ENCODE data around the gene TOMM20. TPM values are rescaled to one million over a fixed set of nuclear protein-coding genes. Genes with fewer than 3 reads are reported as not detected.

Gene TOMM20
- total RNA-seq, 4 donors from 2014 or later: 86.0 to 99.0 (median 95.4) TPM

GRCh38 chr1:235149824-235150223 is 21.2 kb upstream of the TOMM20 start:
- TF ChIP-seq, protein P1, sequence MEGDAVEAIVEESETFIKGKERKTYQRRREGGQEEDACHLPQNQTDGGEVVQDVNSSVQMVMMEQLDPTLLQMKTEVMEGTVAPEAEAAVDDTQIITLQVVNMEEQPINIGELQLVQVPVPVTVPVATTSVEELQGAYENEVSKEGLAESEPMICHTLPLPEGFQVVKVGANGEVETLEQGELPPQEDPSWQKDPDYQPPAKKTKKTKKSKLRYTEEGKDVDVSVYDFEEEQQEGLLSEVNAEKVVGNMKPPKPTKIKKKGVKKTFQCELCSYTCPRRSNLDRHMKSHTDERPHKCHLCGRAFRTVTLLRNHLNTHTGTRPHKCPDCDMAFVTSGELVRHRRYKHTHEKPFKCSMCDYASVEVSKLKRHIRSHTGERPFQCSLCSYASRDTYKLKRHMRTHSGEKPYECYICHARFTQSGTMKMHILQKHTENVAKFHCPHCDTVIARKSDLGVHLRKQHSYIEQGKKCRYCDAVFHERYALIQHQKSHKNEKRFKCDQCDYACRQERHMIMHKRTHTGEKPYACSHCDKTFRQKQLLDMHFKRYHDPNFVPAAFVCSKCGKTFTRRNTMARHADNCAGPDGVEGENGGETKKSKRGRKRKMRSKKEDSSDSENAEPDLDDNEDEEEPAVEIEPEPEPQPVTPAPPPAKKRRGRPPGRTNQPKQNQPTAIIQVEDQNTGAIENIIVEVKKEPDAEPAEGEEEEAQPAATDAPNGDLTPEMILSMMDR (IDR thresholded peaks at IDR 0.05; ENCODE audit: low read depth): no peak

DNA sequence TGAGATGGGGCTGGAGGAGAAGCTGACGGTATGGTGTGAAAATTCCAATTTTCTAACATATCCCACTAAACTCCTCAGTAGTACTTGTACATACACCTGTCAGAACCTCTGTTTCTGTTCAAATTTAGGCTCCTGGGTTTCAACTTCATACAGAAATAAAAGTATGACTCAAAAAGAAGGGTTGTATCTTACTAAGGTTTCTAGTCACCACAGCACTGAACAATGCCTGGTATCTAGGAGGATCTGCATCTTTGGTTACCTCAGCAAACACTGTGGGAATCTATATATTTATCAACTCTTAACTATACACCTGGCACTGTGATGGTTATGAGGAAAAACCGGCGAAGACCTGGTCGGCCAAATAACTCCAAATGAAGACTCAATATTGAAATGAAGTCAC is 18.6 kb upstream of the TOMM20 start:
- TF ChIP-seq, protein P1 (IDR thresholded peaks at IDR 0.05; ENCODE audit: low read depth): no peak

GRCh38 chr1:235145639-235146038 is 17.0 kb upstream of the TOMM20 start:
- TF ChIP-seq, protein P1 (IDR thresholded peaks at IDR 0.05; ENCODE audit: low read depth): no peak

GRCh38 chr1:235142991-235143390 is 14.4 kb upstream of the TOMM20 start:
- TF ChIP-seq, protein P1 (IDR thresholded peaks at IDR 0.05; ENCODE audit: low read depth): no peak

GRCh38 chr1:235139315-235139714 is 10.7 kb upstream of the TOMM20 start:
- TF ChIP-seq, protein P1 (IDR thresholded peaks at IDR 0.05; ENCODE audit: low read depth): no peak

DNA sequence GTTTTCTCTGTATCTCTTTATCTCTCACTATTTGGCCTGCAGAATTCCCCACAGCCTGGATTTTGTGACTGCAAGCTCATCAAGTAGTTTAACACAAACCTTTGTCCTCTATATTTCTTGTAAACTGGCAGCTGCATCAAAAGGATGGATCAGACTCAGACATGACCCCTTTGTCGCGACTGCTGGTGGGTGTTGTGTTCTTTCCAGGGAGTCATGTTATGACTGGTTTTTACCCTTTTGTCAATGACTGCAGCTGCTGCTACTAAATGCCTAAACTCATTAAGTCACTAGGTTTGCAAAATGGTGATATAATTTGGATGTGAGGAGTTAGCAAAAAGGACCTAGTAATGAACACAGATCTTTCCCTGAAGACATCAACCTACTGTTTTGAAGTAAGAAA is 10.2 kb upstream of the TOMM20 start:
- TF ChIP-seq, protein P1 (IDR thresholded peaks at IDR 0.05; ENCODE audit: low read depth): no peak

DNA sequence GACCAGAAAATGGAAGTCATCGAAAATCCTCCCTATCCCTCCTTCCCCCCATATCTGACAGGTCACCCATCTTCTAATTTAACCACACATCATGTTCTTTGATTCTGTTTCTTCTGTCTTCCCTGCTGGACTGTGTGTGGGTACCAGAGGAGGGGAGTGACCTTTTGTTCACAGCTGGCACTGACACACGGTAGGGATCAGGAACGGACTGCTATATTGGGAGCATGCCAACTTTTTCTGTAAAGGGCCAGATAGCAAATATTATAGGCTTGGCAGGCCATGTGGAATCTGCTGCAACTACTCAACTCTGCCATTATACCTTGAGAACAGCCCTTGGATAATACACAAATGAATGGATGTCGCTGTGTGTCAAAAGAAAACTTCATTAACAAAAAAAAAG is 7.5 kb upstream of the TOMM20 start:
- TF ChIP-seq, protein P1 (IDR thresholded peaks at IDR 0.05; ENCODE audit: low read depth): no peak
